ENCODE measurements around the gene STIMATE.

STIMATE gene

DNA sequence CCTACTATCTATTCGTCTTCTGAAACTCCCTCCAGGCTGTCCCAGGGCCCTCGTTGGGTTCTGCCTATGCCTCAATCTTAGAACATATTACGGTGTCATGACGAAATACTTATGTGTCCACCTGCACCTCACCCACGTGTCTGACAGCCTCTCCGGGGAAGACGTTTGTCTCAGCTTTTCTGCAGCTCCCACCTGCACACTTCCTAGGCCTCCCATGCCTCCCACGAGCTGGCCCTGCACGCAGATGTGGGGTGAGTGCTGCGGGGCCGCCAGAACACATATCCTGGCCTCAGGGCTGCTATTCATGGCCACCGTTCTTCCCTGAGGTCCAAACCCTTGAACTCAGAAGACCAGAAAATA, 55.4 kb downstream of the STIMATE start:
- Histone ChIP-seq H3K36me3 (ENCODE audit: low read depth) (no peaks in the 10 kb centered on the region), H3K4me3 (ENCODE audit: severe bottlenecking) (no peak overlapping the region), H3K27ac (ENCODE audit: poor library complexity, severe bottlenecking) (no peak overlapping the region), H3K4me1 (ENCODE audit: insufficient read depth, poor library complexity, severe bottlenecking) (no peaks in the 10 kb centered on the region), H3K9me3 (ENCODE audit: severe bottlenecking) (no peaks in the 10 kb centered on the region), H3K27me3 (ENCODE audit: insufficient read depth, poor library complexity, severe bottlenecking) (no peaks in the 10 kb centered on the region)
- DNase-seq (ENCODE audit: low spot score) (no peak), ATAC-seq (ENCODE audit: low read depth) (no peak)
- TF ChIP-seq, protein P1, sequence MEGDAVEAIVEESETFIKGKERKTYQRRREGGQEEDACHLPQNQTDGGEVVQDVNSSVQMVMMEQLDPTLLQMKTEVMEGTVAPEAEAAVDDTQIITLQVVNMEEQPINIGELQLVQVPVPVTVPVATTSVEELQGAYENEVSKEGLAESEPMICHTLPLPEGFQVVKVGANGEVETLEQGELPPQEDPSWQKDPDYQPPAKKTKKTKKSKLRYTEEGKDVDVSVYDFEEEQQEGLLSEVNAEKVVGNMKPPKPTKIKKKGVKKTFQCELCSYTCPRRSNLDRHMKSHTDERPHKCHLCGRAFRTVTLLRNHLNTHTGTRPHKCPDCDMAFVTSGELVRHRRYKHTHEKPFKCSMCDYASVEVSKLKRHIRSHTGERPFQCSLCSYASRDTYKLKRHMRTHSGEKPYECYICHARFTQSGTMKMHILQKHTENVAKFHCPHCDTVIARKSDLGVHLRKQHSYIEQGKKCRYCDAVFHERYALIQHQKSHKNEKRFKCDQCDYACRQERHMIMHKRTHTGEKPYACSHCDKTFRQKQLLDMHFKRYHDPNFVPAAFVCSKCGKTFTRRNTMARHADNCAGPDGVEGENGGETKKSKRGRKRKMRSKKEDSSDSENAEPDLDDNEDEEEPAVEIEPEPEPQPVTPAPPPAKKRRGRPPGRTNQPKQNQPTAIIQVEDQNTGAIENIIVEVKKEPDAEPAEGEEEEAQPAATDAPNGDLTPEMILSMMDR (IDR thresholded peaks at IDR 0.05; ENCODE audit: poor library complexity, severe bottlenecking): no peak

DNA sequence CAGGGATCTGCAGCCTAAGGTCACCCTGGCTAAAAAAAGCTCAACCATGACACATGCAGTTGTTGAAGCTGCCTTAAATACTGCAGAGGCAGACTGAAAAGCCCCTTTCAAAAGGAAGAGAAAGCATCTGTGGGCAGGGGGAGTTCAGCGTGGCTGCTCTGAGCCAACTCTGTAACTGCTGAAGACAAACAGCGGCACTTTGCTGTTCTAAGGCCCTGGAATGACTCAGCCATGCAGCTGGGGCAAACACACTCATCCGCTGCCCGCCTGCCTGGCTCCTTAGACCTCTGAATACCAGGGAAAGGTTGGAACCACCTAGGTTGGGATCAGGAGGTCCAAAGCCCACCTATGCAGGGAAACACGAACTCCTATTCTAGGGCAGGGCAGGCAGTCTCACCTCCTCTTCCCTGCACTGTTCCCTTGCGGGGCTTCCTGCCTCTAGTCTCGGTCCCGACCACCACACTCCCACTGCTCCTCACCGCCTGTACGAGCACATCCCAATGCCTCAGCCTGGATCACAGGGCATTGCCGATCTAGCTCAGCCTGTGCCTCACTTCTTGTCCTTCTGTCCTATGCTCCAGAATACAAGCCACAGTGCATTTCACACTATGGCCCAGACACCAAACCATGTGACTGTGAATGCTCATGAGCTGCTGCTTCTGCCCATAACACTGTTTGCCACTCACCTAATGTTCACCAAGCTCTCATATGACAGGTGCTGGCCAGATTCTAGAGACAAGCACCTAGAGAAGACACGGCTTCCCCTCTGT, 56.0 kb downstream of the STIMATE start:
- TF ChIP-seq, protein P1 (IDR thresholded peaks at IDR 0.05; ENCODE audit: poor library complexity, severe bottlenecking): no peak
- ATAC-seq (ENCODE audit: low read depth): no peak

DNA sequence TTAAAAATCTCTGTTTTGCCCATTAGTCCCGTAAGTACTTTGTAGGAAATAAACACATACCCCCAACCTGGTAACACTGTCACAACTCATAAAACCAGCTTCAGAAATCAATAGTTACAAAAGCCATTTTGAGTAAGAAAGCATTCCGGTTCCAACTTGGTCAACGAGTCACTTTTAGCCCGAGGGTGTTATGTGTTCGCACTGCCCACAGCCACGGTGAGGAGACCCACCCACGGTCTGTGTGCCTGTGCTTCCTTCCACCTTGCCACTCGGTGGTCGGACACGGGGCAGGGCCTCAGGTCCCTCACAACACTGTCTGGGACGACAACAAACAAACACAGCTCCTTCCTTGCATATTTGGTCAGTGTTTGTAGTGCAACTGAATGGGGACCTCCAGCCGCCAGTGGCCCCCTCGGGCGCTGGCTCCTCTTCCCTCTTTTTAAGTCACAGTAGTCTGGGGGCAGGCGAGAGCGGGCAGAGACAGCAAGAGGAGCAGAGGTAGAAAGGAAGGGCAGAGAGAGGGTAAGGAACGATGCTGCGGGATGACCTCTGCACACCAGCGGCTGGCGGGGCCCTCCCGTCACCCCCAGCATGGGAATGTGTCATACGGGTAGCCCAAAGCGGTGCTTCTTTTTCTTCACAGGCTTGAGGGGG, 57.3 kb downstream of the STIMATE start:
- no peak overlapping the region for H3K4me3 ChIP-seq (ENCODE audit: severe bottlenecking)
- no peak overlapping the region for H3K27ac ChIP-seq (ENCODE audit: poor library complexity, severe bottlenecking)
- H3K9me3 ChIP-seq (ENCODE audit: severe bottlenecking): no peaks in the 10 kb centered on the region
- DNase-seq (ENCODE audit: low spot score) (no peak), ATAC-seq (ENCODE audit: low read depth) (no peak)
- no peaks in the 10 kb centered on the region for H3K36me3 ChIP-seq (ENCODE audit: low read depth)
- no peaks in the 10 kb centered on the region for H3K27me3 ChIP-seq (ENCODE audit: insufficient read depth, poor library complexity, severe bottlenecking)
- TF ChIP-seq, protein P1 (IDR thresholded peaks at IDR 0.05; ENCODE audit: poor library complexity, severe bottlenecking): no peak
- no peaks in the 10 kb centered on the region for H3K4me1 ChIP-seq (ENCODE audit: insufficient read depth, poor library complexity, severe bottlenecking)

More for the DNA sequence above, 56.0 kb downstream of the STIMATE start:
- H3K4me1 ChIP-seq (ENCODE audit: insufficient read depth, poor library complexity, severe bottlenecking): no peaks in the 10 kb centered on the region
- no peaks in the 10 kb centered on the region for H3K36me3 ChIP-seq (ENCODE audit: low read depth)
- no peak for DNase-seq (ENCODE audit: low spot score)
- no peak overlapping the region for H3K27ac ChIP-seq (ENCODE audit: poor library complexity, severe bottlenecking)
- H3K9me3 ChIP-seq (ENCODE audit: severe bottlenecking): no peaks in the 10 kb centered on the region
- no peak overlapping the region for H3K4me3 ChIP-seq (ENCODE audit: severe bottlenecking)
- H3K27me3 ChIP-seq (ENCODE audit: insufficient read depth, poor library complexity, severe bottlenecking): no peaks in the 10 kb centered on the region

DNA sequence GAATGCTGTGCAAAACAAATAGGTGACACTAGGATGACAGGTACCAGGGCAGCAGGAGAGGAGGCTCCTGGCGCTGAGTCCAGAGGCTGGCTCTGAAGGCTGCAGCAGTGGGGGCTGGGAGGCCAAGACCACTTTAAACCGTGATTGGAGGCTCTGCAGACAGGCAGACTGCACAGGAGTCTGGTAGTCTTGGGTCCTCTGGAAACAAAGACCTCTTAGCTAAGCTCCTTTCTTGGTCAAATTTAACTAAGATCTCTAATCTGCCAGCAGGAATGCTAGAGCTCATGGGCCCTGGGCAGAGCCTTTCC, 58.1 kb downstream of the STIMATE start:
- H3K36me3 ChIP-seq (ENCODE audit: low read depth): no peaks in the 10 kb centered on the region
- ATAC-seq (ENCODE audit: low read depth) (no peak), DNase-seq (ENCODE audit: low spot score) (no peak)
- H3K27ac ChIP-seq (ENCODE audit: poor library complexity, severe bottlenecking): no peak overlapping the region
- H3K9me3 ChIP-seq (ENCODE audit: severe bottlenecking): no peaks in the 10 kb centered on the region
- no peaks in the 10 kb centered on the region for H3K27me3 ChIP-seq (ENCODE audit: insufficient read depth, poor library complexity, severe bottlenecking)
- H3K4me3 ChIP-seq (ENCODE audit: severe bottlenecking): no peak overlapping the region
- H3K4me1 ChIP-seq (ENCODE audit: insufficient read depth, poor library complexity, severe bottlenecking): no peaks in the 10 kb centered on the region
- TF ChIP-seq, protein P1 (IDR thresholded peaks at IDR 0.05; ENCODE audit: poor library complexity, severe bottlenecking): no peak
